Neural cell (in vitro differentiated cells): ENCODE results near the gene FHAD1. TPM values are rescaled to one million over a fixed set of nuclear protein-coding genes. Genes with fewer than 3 reads are reported as not detected.

Source experiments
- H2AFZ ChIP-seq: fragments of 200-600, 300-800 bp; sonication (generic), shearing (Covaris generic); 2 replicates; pipeline ENCODE4 v1.6.0; 2014; ENCODE audit warnings: low read depth, mild to moderate bottlenecking, antibody characterized with exemption, low read length, moderate library complexity
- H3F3A ChIP-seq: fragments of 200-600 bp; shearing (Covaris generic); 2 replicates; pipeline ENCODE4 v1.6.1; 2016; ENCODE audit warnings: mild to moderate bottlenecking, moderate library complexity, mixed read lengths, antibody characterized with exemption, low read length; ENCODE audit not compliant: insufficient read depth, poor library complexity, severe bottlenecking
- H3K27ac ChIP-seq: fragments of 200-600, 300-800 bp; sonication (generic), shearing (Covaris generic); 2 replicates; pipeline ENCODE4 v1.5.1; 2014; ENCODE audit warnings: mild to moderate bottlenecking, low read length, moderate library complexity
- H3K27me3 ChIP-seq: fragments of 300-800, 200-600 bp; sonication (generic), shearing (Covaris generic); 2 replicates; pipeline ENCODE4 v1.6.0; 2014; ENCODE audit warnings: mild to moderate bottlenecking, low read depth, low read length, moderate library complexity; ENCODE audit not compliant: insufficient read depth
- H3K36me3 ChIP-seq: fragments of 300-800, 200-600 bp; sonication (generic), shearing (Covaris generic); 2 replicates; pipeline ENCODE4 v1.5.1; 2014; ENCODE audit warnings: mild to moderate bottlenecking, antibody characterized with exemption, low read length, moderate library complexity; ENCODE audit not compliant: insufficient read depth
- H3K4me2 ChIP-seq: fragments of 300-800, 200-600 bp; sonication (generic), shearing (Covaris generic); 2 replicates; pipeline ENCODE4 v1.6.0; 2014; ENCODE audit warnings: mild to moderate bottlenecking, low read length
- H3K4me3 ChIP-seq: fragments of 300-800, 200-600 bp; sonication (generic), shearing (Covaris generic); 2 replicates; pipeline ENCODE4 v1.5.1; 2014; ENCODE audit warnings: mild to moderate bottlenecking, low read length, moderate library complexity
- H3K79me2 ChIP-seq: fragments of 200-600 bp; shearing (Covaris generic); replicated peaks from 2 replicates; pipeline ENCODE4 v1.6.0; 2014; ENCODE audit warnings: mild to moderate bottlenecking, low read length, moderate library complexity; ENCODE audit not compliant: insufficient read depth
- H3K9ac ChIP-seq: fragments of 300-800, 200-600 bp; sonication (generic), shearing (Covaris generic); 2 replicates; pipeline ENCODE4 v1.6.1; 2016; ENCODE audit warnings: mild to moderate bottlenecking, low read length, mixed read lengths
- H3K9me2 ChIP-seq: fragments of 200-600 bp; shearing (Covaris generic); 2 replicates; pipeline ENCODE4 v1.6.1; 2016; ENCODE audit warnings: mild to moderate bottlenecking, low read length, mixed read lengths; ENCODE audit not compliant: insufficient read depth
- H3K9me3 ChIP-seq: fragments of 200-600, 300-800 bp; sonication (generic), shearing (Covaris generic); 2 replicates; pipeline ENCODE4 v1.6.1; 2016; ENCODE audit warnings: mild to moderate bottlenecking, mixed run types, low read length, moderate library complexity, mixed read lengths
- H4K20me1 ChIP-seq: fragments of 200-600 bp; shearing (Covaris generic); 2 replicates; pipeline ENCODE4 v1.6.1; 2016; ENCODE audit warnings: mild to moderate bottlenecking, mixed run types; ENCODE audit not compliant: insufficient read depth
- CTCF ChIP-seq: fragments of 450-650 bp; IDR thresholded peaks from 2 replicates; pipeline ENCODE4 v1.5.1; 2014; ENCODE audit warnings: antibody characterized with exemption, mild to moderate bottlenecking, moderate library complexity; ENCODE audit not compliant: poor library complexity, severe bottlenecking
- EP300 ChIP-seq: fragments of 450-650 bp; conservative IDR thresholded peaks from 2 replicates; pipeline ENCODE4 v1.6.1; 2014; ENCODE audit warnings: antibody characterized with exemption, mild to moderate bottlenecking, moderate library complexity; ENCODE audit not compliant: poor library complexity, severe bottlenecking
- EZH2 ChIP-seq: fragments of 200-600, 300-800 bp; shearing (Covaris generic), sonication (generic); IDR thresholded peaks from 2 replicates; pipeline ENCODE4 v1.6.1; 2014; ENCODE audit warnings: antibody characterized with exemption, low read length, borderline replicate concordance, mild to moderate bottlenecking; ENCODE audit not compliant: insufficient read depth, poor library complexity, severe bottlenecking
- MXI1 ChIP-seq: fragments of 450-650 bp; conservative IDR thresholded peaks from 2 replicates; pipeline ENCODE4 v1.6.1; 2014; ENCODE audit warnings: antibody characterized with exemption, mild to moderate bottlenecking; ENCODE audit not compliant: poor library complexity, severe bottlenecking
- POLR2AphosphoS5 ChIP-seq: IDR thresholded peaks from 2 replicates; pipeline ENCODE4 v1.6.1; 2012
- RAD21 ChIP-seq: fragments of 450-650 bp; conservative IDR thresholded peaks from 2 replicates; pipeline ENCODE4 v1.6.1; 2014; ENCODE audit warnings: antibody characterized with exemption, mild to moderate bottlenecking, moderate library complexity
- SMC3 ChIP-seq: fragments of 450-650 bp; conservative IDR thresholded peaks from 2 replicates; pipeline ENCODE4 v1.6.1; 2014; ENCODE audit warnings: antibody characterized with exemption, mild to moderate bottlenecking, moderate library complexity; ENCODE audit not compliant: poor library complexity
- TAF1 ChIP-seq: IDR thresholded peaks from 2 replicates; pipeline ENCODE4 v1.6.1; 2012; ENCODE audit warnings: low read depth
- polyA plus RNA-seq: library from polyadenylated mRNA; depleted of rRNA; stranded (reverse); fragments of >200 nt; gene quantifications from 2 replicates; pipeline ENCODE4 v1.2.3, GENCODE V29; 2014
- TF ChIP-seq, protein P1 (sequence below): IDR thresholded peaks from 2 replicates; pipeline ENCODE4 v1.6.1; 2012; ENCODE audit warnings: borderline replicate concordance

FHAD1 gene
- polyA plus RNA-seq, 1 donor from 2014 or later, result 0.46 TPM

- H3K9me2 ChIP-seq, result no peaks in the 10 kb centered on the region
- H3K4me3 ChIP-seq, result no peak overlapping the region
- H3K4me2 ChIP-seq, result no peak overlapping the region
- no peak overlapping the region for H2AFZ ChIP-seq
- H3K9ac ChIP-seq, result no peak overlapping the region
- H3K27me3 ChIP-seq, result no peaks in the 10 kb centered on the region
- no peaks in the 10 kb centered on the region for H3K36me3 ChIP-seq
- H4K20me1 ChIP-seq, result no peaks in the 10 kb centered on the region
- no peak overlapping the region for H3K27ac ChIP-seq
- TF ChIP-seq POLR2AphosphoS5 (no peak), MXI1 (no peak), EZH2 (no peak), TAF1 (no peak)
- no peaks in the 10 kb centered on the region for H3K79me2 ChIP-seq
- no peaks in the 10 kb centered on the region for H3K9me3 ChIP-seq
- H3F3A ChIP-seq, result no peaks in the 10 kb centered on the region
These were observed 90.8 kb downstream of the FHAD1 start for GRCh38 chr1:15337656-15338402.

GRCh38 chr1:15339570-15339969 lies 92.5 kb downstream of the FHAD1 start:
- H2AFZ ChIP-seq, result no peak overlapping the region
- no peaks in the 10 kb centered on the region for H4K20me1 ChIP-seq
- no peaks in the 10 kb centered on the region for H3K9me2 ChIP-seq
- no peaks in the 10 kb centered on the region for H3F3A ChIP-seq
- TF ChIP-seq, protein P1, sequence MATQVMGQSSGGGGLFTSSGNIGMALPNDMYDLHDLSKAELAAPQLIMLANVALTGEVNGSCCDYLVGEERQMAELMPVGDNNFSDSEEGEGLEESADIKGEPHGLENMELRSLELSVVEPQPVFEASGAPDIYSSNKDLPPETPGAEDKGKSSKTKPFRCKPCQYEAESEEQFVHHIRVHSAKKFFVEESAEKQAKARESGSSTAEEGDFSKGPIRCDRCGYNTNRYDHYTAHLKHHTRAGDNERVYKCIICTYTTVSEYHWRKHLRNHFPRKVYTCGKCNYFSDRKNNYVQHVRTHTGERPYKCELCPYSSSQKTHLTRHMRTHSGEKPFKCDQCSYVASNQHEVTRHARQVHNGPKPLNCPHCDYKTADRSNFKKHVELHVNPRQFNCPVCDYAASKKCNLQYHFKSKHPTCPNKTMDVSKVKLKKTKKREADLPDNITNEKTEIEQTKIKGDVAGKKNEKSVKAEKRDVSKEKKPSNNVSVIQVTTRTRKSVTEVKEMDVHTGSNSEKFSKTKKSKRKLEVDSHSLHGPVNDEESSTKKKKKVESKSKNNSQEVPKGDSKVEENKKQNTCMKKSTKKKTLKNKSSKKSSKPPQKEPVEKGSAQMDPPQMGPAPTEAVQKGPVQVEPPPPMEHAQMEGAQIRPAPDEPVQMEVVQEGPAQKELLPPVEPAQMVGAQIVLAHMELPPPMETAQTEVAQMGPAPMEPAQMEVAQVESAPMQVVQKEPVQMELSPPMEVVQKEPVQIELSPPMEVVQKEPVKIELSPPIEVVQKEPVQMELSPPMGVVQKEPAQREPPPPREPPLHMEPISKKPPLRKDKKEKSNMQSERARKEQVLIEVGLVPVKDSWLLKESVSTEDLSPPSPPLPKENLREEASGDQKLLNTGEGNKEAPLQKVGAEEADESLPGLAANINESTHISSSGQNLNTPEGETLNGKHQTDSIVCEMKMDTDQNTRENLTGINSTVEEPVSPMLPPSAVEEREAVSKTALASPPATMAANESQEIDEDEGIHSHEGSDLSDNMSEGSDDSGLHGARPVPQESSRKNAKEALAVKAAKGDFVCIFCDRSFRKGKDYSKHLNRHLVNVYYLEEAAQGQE, result no peak
- TF ChIP-seq EZH2 (no peak), RAD21 (no peak), SMC3 (no peak), TAF1 (no peak), CTCF (no peak), EP300 (no peak), POLR2AphosphoS5 (no peak), MXI1 (no peak)
- H3K9ac ChIP-seq, result no peak overlapping the region
- H3K4me3 ChIP-seq, result no peak overlapping the region
- H3K36me3 ChIP-seq, result no peaks in the 10 kb centered on the region
- no peak overlapping the region for H3K27ac ChIP-seq
- H3K4me2 ChIP-seq, result no peak overlapping the region
- H3K79me2 ChIP-seq, result no peaks in the 10 kb centered on the region
- H3K9me3 ChIP-seq, result no peaks in the 10 kb centered on the region
- H3K27me3 ChIP-seq, result no peaks in the 10 kb centered on the region
